ENCODE data around the gene SELENBP1.

GRCh38 chr1:151352021-151352718, 20.3 kb downstream of the SELENBP1 start:
- no peak for TF ChIP-seq CTCF (IDR thresholded peaks at IDR 0.05)
- no peak for TF ChIP-seq RFX5 (IDR thresholded peaks at IDR 0.05; ENCODE audit: low read length)
